RWPE2 (cell line): ENCODE measurements around the gene BCL2.

Experiments used
- ATAC-seq: fragments of 200-7000 bp; cut with Tn5 transposase; 3 replicates; pipeline ENCODE4 v1.9.1; 2021; ENCODE audit warnings: low read depth
- DNase-seq: peaks from one replicate; pipeline ENCODE4 v3.0.0-alpha.2; 2020; ENCODE audit warnings: low spot score
- H3K27ac ChIP-seq: fragments of 450-650 bp; 2 replicates; pipeline ENCODE4 v1.5.1; 2017; ENCODE audit warnings: mild to moderate bottlenecking; ENCODE audit not compliant: poor library complexity, severe bottlenecking
- H3K27me3 ChIP-seq: fragments of 250-450 bp; sonication (Bioruptor Pico); 2 replicates; pipeline ENCODE4 v1.5.1; 2021; ENCODE audit warnings: mild to moderate bottlenecking, moderate library complexity; ENCODE audit not compliant: insufficient read depth, poor library complexity, severe bottlenecking
- H3K36me3 ChIP-seq: fragments of 250-450 bp; sonication (Bioruptor Pico); 2 replicates; pipeline ENCODE4 v1.5.1; 2020; ENCODE audit warnings: low read depth, mild to moderate bottlenecking, moderate library complexity
- H3K4me1 ChIP-seq: fragments of 250-450 bp; sonication (Bioruptor Pico); 2 replicates; pipeline ENCODE4 v1.5.1; 2021; ENCODE audit warnings: mild to moderate bottlenecking, moderate library complexity; ENCODE audit not compliant: insufficient read depth, poor library complexity, severe bottlenecking
- H3K4me3 ChIP-seq: fragments of 250-450 bp; sonication (Bioruptor Pico); 2 replicates; pipeline ENCODE4 v1.5.1; 2021; ENCODE audit warnings: mild to moderate bottlenecking, moderate library complexity; ENCODE audit not compliant: severe bottlenecking
- H3K9me3 ChIP-seq: fragments of 250-450 bp; sonication (Bioruptor Pico); 2 replicates; pipeline ENCODE4 v1.5.1; 2021; ENCODE audit warnings: mild to moderate bottlenecking, moderate library complexity; ENCODE audit not compliant: severe bottlenecking
- TF ChIP-seq, protein P1 (sequence below): fragments of 450-650 bp; IDR thresholded peaks from one replicate; pipeline ENCODE4 v1.5.1; 2017; ENCODE audit warnings: mild to moderate bottlenecking, moderate library complexity; ENCODE audit not compliant: poor library complexity, severe bottlenecking

Gene BCL2

DNA sequence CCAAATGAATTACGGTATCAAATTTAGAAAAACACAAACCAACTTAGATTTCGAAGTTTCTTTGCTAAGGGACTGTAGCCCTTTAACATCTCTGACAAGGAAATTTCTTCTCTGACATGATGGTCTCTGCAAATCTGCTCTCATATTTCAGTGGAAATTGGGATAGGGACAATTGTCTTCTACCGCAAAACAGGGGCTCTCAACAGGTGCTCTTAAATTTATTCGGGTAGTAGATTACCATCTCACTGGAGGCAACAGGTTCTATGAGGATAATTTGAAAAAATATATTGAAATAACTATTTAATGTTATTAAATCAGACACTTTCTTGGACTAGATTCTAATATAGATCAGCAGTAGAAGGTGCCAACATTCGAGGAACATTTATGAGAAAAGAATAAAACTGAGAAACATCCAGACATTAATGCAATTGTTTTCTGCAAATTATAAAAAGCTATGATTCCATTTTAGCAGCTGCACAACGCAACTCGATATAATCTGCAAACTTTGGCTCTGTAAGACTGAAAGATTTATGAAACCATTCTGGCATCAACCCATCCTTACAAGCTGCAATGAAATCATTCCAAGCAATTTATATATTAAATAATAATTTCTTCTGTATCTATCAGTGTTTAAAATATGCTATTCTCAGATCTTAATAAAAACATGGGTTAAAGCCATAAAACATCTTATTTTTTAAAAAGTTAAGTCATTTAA, 10.0 kb upstream of the BCL2 start:
- no peaks in the 10 kb centered on the region for H3K4me1 ChIP-seq
- peaks cover 32% of the 10 kb centered on the region for H3K36me3 ChIP-seq
- H3K4me3 ChIP-seq = no peak overlapping the region
- no peak for DNase-seq
- H3K9me3 ChIP-seq = no peaks in the 10 kb centered on the region
- ATAC-seq = no peak
- TF ChIP-seq, protein P1, sequence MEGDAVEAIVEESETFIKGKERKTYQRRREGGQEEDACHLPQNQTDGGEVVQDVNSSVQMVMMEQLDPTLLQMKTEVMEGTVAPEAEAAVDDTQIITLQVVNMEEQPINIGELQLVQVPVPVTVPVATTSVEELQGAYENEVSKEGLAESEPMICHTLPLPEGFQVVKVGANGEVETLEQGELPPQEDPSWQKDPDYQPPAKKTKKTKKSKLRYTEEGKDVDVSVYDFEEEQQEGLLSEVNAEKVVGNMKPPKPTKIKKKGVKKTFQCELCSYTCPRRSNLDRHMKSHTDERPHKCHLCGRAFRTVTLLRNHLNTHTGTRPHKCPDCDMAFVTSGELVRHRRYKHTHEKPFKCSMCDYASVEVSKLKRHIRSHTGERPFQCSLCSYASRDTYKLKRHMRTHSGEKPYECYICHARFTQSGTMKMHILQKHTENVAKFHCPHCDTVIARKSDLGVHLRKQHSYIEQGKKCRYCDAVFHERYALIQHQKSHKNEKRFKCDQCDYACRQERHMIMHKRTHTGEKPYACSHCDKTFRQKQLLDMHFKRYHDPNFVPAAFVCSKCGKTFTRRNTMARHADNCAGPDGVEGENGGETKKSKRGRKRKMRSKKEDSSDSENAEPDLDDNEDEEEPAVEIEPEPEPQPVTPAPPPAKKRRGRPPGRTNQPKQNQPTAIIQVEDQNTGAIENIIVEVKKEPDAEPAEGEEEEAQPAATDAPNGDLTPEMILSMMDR = no peak
- H3K27me3 ChIP-seq = no peaks in the 10 kb centered on the region
- no peak overlapping the region for H3K27ac ChIP-seq

DNA sequence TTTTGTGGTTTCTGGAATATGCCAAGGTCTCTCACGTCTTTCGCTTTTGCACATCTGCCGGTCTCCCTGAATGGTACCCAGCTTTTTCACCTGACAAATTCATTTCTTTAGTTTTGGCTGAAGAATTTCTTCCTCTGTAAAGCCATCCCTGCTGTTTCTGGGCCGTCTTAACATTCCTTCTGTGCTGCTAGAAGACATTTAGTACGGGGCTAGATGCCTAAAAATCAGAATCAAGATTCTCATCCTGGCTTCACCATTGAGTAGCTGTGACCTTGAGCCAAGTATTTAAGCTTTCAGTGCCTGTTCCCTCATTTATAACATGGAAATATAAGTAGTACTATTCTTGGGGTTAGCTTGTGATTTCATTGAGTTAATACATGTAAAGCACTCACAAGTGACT, 6.4 kb upstream of the BCL2 start:
- H3K27ac ChIP-seq = no peak overlapping the region
- ATAC-seq (no peak), DNase-seq (no peak)
- H3K27me3 ChIP-seq = no peaks in the 10 kb centered on the region
- no peaks in the 10 kb centered on the region for H3K4me1 ChIP-seq
- no peak overlapping the region for H3K4me3 ChIP-seq
- H3K36me3 ChIP-seq = peaks cover 7% of the 10 kb centered on the region
- no peaks in the 10 kb centered on the region for H3K9me3 ChIP-seq
- TF ChIP-seq, protein P1 = no peak

DNA sequence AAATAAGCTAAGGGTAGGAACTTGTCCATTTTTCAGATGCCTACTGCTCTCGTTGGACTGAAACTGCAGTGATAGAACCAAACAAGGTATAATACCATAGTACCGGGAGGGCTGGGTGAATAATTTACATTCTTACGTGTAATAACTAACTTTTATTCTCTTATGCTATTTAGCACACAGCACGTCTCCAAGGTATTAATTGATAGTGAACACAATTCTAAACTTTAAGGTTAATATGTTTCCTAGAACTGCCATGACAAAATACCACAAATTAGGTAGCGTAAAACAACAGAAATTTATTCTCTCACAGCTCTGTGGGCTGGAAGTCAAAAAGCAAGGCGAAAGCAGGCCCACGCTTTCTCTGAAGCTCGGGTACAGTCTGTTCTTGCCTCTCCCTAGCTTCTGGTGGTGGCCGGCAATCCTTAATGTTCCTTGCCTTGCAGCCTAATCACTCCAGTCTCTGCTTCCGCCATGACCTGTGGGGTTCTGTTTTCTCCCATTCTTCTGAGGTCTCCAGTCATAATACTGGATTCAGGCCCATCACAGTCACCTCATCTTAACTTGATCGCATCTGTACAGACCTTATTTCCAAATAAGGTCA, 5.6 kb upstream of the BCL2 start:
- Histone ChIP-seq H3K9me3 (no peaks in the 10 kb centered on the region), H3K4me1 (no peaks in the 10 kb centered on the region), H3K27me3 (no peaks in the 10 kb centered on the region), H3K4me3 (no peak overlapping the region), H3K36me3 (peaks cover 4% of the 10 kb centered on the region; the same call in 1 of the 2 replicates), H3K27ac (no peak overlapping the region)
- DNase-seq = no peak
- TF ChIP-seq, protein P1 = no peak
- no peak for ATAC-seq

DNA sequence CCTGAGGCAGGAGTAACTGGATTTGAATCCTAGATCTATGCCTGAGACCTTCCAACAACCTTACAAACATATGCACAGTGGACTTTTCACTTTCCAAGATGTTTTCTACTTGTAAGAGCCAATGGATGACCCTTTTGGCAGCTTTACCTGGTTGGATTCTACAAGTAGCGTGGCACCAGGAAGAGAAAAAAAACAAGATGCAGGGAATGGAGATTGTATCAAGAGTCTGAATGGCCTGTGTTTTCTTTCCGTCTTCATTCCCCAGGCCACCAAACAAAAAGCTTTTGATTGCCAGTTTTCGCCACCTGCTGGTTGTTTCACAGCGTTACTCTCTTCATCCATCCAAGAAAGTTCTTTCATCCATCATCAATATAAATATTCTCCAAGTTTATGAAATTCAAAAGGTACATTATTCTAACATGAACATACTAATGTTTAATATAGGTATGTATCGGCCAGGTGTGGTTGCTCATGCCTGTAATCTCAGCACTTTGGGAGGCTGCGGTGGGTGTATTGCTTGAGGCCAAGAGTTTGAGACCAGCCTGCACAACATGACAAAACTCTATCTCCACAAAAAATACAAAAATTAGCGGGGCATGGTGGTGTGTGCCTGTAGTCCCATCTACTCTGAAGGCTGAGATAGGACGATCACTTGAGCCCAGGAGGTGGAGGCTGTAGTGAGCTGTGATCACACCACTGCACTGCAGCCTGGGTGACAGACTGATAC, 3.5 kb upstream of the BCL2 start:
- Histone ChIP-seq H3K4me3 (no peak overlapping the region), H3K27ac (no peak overlapping the region), H3K36me3 (no peaks in the 10 kb centered on the region), H3K27me3 (peaks cover 11% of the 10 kb centered on the region), H3K4me1 (peaks cover 4% of the 10 kb centered on the region), H3K9me3 (no peaks in the 10 kb centered on the region)
- DNase-seq (no peak), ATAC-seq (peak; percentile 40)
- TF ChIP-seq, protein P1 = peak; percentile 79
